Measurements from ENCODE around the gene GSAP. TPM values are rescaled to one million over a fixed set of nuclear protein-coding genes. Genes with fewer than 3 reads are reported as not detected.
A peak's percentile ranks its signal among the peaks of the same experiment; 100 is the strongest.

The GSAP gene
- total RNA-seq, 1 donor from 2014 or later: 4.5 TPM

DNA sequence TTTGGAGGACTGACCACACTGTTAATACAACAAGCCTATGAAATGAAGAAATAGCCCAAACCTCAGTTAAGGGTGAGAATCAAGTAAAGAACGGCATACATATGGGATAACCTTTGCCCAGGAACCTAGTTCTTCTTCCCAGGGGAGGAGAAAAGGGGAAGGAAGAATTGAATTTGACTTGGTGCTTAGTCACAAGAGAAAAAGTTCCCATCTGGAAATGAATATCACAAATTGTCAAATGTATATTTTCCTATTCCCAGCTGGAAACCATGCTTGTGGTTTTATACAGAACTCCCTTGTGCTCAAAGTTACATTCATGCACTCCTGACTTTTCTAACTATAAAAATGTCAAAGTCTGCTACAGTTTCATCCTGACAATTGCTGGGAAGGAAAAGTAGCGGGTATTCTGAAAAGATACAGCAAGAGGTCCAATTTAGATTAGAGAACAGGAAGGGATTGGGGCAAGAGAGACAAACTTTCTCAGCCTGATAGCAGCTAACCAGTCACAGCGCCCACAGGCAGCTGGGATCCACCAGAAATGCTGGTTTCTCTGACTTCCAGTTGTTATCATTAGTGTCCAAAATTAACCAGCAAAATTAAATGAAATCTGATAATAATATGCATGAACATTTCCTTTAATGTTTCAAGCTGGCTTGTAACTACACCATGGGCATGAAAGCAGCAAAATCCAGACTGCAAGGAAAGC, 18.6 kb upstream of the GSAP start:
- no peak for DNase-seq (ENCODE audit: low read depth in 2 of 2)

DNA sequence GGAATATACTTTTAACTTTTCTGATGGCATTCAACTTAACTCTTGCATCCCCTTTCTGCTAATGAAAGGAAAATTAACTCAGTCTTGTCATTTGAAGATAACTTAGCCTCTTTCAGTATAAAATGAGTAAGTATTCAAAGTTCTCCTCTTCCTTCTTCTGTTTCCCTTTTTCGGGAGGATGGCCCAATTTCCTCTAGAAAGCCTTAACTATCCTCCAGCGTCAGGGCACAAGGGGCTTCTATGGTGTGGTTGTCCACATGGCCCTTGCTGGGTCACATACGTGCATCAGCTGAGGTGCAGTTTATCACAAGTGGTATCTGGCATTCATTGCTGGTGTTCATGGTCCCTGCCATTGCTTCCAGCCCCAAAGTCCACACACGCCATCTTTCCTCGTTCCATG, 17.8 kb upstream of the GSAP start:
- no peak for DNase-seq (ENCODE audit: low read depth in 2 of 2)

DNA sequence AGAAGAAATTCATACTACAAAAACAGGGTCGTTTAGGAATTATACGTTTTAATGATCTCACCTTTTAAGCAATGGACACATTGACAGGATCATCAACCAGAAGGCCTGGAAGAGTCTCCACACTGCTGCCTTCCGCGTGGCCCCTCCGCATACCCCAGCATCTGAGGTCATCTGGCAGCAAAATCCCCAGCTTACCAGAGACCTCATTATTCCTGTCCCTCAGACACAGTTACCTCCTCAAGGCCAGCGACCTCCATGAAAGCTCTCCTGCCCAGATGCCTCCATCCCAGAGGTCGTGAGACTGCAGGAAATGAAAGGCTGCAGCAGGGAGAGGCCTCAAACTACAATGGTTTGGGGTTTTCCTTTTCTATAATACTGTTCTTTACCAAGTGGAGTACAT, 14.8 kb upstream of the GSAP start:
- DNase-seq (ENCODE audit: low read depth in 2 of 2): no peak

DNA sequence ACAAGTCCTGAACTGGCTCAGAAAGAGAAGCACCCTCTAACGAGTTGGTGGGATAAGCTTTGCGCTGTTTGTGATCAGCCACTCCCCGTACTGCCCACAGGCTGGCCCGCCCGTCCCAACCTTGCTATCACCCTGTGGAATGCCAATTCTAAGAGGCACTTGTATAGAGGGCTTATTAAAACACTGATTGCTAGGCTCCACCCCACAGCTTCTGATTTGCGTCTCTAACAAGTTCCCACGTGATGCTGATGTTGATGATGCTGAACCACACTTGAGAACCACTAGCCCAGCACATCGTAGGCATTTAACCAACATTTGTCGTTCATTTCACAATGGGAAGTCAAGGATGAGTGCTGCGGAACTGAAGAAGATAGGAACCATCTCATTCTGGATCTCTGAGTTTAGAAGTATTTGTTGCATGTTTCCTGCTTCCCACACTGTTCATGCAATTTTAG, 12.7 kb upstream of the GSAP start:
- DNase-seq (ENCODE audit: low read depth in 2 of 2): no peak

DNA sequence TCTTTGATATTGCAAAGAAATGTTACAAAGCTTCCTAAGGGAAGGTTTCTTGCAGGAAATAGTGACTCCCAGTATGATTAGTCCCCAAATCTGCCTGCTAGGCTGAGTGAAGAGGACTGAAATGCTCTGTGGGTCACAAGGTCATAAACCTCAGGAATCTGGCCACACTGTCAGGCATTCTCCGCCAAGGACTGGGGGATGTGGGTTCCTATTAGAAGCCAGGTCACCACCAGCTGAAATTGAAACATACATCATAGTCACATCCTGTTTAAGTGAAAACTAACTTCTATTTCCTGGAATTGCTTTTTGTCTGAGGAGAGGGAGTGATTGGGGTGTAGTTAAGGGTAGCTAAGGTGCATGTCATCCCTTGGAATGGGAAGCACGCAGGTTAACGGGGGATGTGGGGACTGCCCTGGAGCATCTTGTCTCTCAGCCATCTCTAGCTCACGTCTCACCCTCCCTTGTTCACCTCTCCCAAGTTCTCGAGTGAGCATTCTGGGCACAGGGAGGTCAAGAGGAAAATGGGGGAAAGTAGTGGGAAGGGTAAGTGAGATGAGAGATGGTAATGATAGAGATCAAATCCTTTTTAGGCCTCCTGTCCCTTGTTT, 12.0 kb upstream of the GSAP start:
- DNase-seq (ENCODE audit: low read depth in 2 of 2): peak in 1 of 2 donors; percentile 52

DNA sequence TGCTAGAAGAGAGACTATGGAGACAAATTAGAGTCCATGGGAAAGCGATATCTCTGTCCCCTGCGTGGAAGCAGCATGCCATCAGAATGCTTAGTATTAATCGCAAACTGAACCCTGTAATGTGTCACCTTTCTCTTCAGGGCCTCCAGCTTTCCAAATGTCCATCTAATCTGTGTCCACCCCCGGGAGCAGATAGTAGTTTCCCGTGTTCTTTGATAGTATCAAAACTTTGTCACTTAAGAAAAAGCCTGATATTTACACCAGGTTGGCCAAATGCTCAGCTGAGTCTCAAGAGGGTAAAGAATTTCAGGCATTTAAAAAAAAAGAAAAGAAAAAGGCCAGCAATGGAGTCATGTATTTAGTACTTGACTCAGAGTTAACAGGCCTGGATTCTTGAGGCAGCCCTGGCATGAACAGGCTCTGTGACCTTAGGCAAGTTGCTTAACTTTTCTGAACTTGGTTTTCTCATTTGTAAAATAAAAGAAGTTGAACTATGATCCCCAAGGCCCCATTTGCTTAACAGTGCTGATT, 10.4 kb upstream of the GSAP start:
- no peak for DNase-seq (ENCODE audit: low read depth in 2 of 2)

DNA sequence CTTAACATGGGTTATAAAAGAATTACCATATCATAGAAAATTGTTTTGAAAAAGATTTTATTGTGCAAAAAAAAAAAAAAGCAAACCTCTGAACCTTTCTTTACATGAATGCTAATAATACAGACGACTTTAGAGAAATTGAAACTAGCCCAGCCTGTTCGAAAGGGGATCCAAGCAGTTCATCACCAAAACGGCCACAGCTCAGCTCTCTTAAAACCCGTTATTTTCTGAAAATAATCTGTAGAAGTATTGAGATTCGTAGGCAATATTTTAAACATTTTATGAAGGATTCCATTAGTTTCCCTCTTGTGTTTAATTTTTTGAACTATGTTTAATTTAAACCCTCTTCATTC, 9.9 kb upstream of the GSAP start:
- DNase-seq (ENCODE audit: low read depth in 2 of 2): no peak

DNA sequence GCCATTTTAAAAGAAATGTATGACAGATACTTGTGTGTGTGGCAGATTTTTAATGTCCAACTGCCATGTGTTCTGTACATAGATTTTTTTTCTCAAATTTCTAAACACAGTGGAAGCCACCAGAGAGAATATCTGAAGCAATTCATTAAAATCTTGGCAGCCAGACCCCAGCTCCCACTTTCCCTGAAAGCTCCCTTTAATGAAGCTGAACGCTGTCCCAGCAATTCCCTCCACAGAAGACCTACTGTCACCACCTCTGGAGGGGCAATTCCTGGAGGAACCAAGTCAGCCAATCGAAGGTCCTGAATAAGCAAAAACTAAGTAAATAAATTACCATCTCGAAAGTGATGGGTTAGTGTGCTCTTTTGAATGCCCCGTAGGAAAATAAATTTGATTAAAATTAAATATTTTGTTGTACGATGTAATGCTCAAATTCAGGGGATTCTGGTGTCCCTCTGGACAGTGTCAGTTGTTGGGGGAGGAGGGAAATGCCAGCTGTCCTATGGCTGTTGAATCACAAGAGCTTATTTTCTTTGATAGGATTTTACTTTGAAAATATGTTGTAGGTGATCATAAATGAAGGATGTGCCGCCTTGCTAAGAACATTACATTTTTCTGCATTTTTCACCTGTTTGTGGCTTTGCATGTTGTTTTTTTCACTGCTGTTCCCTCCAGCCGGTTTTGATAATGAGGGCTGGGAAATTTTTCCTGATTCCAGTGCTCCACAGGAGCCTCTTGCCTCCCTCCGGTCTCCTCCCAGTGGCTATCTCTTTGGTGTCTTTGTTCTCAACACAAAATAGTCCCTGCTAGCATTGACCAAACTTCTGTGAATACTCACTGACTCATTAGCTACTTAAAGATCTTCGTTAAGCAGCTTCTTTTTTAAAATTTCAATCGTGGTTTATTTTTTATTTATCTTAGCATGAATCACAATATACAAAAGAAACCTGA, 9.2 kb upstream of the GSAP start:
- DNase-seq (ENCODE audit: low read depth in 2 of 2): no peak

DNA sequence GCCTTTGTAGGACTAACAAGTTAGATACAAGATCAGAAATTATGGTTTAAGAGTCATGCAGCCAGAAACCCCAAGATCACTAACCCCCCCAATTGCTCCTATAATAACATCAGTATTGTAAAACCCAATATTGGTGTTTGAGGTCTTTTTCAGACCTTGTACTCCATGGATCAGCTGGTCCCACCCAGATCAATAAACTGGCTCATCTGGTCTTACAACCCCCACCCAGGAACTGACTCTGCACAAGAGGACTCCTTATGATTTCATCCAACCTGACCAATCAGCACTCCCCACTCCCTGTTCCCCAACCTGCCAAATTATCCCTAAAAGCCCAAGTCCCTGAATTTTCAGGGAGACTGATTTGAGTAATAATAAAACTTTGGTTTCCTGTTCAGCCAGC, 6.4 kb upstream of the GSAP start:
- DNase-seq (ENCODE audit: low read depth in 2 of 2): no peak

DNA sequence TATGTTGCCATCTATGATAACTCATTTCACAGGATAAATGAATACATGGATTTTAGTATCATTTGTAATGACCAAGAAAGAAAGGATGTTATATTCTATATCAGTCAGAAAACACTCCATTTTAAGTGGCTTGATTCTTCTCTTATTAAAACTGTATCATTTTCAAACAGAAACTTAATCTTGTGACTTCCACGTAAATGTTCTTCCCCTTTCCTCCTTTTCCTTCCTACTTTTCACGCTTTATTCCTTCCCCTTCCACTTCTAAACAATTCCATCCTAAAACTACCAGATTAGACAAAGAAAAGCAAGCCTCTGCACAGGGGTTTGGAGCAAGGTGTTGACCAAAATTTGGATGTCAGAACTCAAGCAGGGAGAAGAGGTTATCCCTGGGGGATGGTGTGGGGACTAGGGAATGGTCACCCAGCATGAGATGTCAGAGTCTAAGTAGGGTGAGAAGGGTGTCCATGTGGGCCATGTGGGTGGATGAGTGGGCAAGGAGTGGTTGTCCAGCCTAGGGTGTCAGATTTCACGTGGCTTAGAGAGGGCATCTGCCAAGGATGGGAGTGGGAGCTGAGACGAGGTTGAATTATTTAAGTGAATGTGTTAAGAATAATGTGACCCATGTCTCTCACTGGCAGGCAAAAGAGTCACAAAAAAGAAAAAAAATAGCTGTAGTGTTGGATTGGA, 5.0 kb upstream of the GSAP start:
- DNase-seq (ENCODE audit: low read depth in 2 of 2): no peak

DNA sequence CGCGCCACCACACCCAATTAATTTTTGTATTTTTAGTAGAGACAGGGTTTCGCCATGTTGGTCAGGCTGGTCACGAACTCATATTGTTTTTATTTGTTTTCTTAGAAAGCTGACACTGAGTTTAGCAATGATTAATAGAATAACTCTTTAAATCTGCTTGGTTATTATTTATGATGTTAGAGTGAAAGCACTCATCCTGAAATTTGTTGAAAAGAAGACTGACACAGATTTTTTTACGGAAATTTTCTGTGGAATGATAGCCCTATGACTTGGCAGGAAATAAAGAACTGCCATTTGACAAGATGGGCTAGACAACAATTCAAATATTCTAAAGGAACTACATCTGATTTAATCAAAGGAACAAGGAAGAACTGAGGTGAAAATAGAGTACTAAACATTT, 4.3 kb upstream of the GSAP start:
- no peak for DNase-seq (ENCODE audit: low read depth in 2 of 2)

DNA sequence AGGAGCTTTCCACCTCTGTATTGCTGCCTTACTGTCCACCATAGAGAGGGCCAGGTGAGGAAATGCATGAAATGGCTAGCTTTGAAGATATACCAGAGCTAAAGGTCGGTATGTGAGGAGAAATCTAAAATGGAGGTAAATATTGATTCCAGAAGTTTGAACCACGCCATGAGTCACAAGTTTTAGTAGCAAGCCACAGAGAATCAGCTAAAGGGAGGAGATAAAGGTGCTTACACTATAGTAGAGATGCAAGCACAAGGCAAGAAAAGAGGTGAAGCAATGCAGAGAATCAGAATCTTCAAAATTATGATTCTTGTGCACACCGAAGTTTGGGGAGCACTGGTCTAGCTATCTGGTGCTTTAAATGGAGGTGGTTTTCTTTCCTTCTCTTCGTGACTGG, 3.0 kb upstream of the GSAP start:
- no peak for DNase-seq (ENCODE audit: low read depth in 2 of 2)

DNA sequence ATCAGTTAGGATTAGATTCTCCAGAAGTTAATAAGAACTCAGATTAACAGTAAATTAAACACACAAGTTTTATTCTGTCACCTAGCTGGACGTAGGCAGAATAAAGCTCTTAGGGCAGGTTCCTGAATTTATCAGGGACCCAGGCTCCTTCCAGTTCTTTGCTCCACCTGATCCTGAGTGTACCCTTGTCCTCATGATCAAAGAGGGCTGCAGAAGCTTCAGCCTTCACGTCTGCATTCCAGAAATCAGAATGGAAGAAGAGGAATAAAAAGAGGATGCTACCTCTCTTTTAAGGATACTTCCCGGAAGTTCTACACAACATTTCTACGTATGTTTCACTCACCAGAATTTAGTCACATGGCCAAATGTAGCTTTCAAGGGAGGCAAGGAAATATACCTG, 1.7 kb upstream of the GSAP start:
- DNase-seq (ENCODE audit: low read depth in 2 of 2): no peak

DNA sequence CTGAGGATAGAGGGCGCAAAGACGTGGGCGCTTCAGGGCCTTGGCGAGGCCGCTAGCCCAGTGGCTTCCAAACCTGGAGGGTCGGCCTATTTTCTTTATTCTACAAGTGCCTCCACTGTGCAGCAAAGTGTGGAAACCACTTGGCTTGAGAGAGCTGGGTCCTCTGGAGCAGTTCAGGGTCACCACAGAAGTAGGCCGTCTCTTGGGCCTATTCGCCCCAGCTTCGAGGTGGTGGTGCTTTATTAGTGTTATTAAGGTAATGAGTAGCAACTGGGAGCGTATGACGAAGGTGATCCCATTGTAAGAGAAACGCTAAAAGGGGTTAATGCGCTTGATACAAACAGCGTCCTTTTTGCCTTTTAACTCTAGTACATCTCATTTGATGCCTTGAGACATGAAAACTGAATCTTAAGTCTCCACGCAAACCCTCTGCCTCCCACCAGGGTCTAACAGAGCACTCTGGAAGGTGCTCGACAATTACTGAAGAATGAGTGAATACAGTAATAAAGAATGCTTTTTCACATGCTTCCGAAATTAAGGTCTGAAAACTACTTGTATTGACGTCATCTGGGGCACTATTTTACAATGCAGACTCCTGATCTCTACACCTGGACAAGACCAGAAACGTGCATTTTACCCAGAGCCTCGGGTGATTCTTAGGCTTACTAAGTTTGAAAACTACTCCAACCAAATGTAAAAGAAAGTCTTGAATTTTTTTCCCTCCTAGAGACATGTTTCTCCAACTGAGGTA, 647 bp upstream of the GSAP start:
- no peak for DNase-seq (ENCODE audit: low read depth in 2 of 2)

DNA sequence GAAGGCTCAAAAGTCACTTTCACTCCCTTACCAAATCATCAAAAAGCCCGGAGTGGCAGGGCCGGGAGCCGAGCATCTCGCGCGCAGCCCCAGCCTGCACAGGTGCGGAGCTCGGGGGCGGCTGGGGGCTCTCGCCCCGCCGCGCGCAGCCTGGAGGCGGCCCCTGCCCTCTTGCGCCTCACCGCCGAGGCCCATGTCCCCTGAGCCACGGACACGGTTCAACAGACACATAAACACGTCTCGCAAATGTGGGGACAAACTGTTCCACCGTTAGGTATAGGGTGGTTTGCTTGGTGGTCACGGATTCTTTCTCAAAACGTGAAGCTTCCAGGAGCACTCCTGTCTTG, 700 bp downstream of the GSAP start:
- no peak for DNase-seq (ENCODE audit: low read depth in 2 of 2)

DNA sequence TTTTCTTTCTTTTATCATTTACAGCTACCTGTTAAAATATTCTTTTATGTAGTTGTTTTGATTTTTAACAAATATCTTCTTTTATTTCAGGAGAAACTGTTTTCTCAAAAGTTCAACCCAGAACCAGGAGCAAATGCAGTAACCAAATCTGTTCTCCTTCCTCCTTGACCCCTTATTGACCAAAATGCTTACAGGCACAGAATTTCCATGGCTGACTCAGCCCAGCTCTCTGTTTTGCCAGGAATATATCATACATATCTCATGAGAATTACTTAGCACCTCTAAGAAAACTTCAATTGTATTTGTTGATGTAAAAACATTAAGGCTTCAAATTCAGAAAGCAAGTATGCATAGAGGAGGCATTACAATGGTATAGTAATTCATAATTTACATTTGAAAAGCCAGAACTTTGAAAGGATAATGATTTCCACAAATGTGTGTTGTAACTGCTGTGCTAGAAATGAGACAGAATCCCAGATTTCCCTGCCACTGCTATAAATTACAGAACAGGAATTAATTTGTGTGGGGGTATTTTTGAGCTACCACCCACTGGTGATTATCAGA, 2.2 kb downstream of the GSAP start:
- no peak for DNase-seq (ENCODE audit: low read depth in 2 of 2)

DNA sequence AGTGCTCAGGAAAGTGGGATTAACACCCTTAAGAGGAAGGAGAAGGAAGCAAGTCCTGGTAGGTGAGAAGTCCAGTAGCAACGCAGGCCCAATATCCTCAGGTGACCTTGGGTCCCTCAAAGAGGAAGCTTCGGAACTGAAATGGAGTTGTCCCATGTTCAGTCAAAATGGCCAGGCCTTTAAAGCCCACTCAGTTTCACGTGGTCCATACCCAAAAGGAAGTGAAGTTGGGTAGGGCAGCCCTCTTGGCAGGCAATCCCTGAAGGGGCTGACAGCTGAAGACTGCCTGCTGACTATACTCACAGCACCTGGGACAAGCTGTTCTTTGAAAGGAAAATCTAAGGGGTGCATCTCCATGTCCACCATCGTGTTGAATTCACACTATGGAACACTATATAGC, 3.0 kb downstream of the GSAP start:
- no peak for DNase-seq (ENCODE audit: low read depth in 2 of 2)

DNA sequence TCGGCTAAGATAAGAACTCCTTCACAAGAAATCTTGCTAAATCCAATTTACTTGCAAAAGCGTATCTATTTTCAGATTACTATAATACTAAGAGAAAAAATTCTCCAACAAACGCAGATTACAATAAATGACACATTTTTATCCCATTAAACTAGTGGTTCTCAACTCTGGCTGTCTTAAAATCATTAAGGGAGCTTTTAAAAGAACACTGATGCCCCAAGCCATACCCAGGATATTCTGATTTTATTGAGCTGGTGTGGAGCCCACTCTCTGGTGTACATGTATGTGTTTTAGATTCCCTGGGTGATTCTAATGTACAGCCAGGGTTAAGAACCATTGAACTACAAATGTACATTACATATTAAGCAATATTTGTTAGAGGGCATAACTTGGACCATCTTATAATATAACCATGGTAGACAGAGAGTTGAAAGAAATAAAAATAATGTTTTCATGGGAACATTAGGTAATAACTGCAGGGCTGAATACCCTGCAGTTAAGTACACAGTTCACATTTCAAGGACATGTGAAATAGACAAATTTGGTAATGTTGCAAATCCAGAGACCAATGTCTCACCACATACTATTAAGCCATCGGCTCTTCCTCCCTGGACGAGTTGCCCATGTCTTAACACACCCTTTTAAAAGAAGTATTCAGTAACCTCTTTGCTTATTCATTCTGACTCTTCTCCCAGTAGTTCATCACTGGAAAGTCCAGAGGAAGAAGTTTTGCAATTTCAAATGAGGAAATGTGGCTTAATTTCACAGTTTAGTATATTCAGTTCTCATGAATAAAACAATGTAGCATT, 6.2 kb downstream of the GSAP start:
- no peak for DNase-seq (ENCODE audit: low read depth in 2 of 2)

DNA sequence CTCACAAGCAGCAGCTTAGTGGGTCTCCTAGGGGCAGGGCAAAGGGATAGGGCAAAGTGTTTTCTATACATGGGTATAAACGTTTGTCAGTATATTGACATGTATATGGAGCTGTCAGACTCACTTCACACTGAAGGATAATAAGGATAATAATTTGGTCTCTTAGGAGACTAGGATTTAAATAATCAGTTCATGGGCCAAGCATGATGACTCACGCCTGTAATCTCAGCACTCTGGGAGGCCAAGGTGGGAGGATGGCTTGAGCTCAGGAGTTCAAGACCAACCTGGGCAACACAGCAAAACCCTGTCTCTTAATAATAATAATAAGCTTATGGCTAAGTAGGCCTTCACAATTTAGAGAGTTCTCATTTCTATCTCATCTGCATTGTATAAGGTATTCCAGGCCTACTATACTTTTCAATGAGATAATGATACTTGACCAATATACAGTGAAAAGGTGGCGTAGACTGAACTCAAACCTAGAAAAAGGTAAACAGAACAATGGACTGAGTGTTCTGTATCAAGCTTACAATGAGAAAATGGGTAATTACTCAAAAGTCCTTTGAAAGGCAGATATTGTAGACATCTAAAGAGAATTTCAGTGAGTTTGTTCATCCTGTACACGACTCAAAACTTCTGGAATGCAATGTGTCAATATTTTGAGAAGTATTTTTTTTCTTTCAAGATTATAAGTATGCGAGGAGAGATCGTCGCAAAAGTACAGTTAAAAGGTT, 7.0 kb downstream of the GSAP start:
- DNase-seq (ENCODE audit: low read depth in 2 of 2): no peak
